ENCODE results near the gene FBXO7. TPM values are rescaled to one million over a fixed set of nuclear protein-coding genes. Genes with fewer than 3 reads are reported as not detected.

FBXO7 gene
- total RNA-seq, 2 donors from 2014 or later, result 82.8 to 128 TPM

- no peak for DNase-seq (ENCODE audit: low spot score)
- no peak for TF ChIP-seq POLR2AphosphoS5 (IDR thresholded peaks at IDR 0.05)
- TF ChIP-seq CTCF (IDR thresholded peaks at IDR 0.05), result no peak
- no peak for TF ChIP-seq POLR2A (IDR thresholded peaks at IDR 0.05)
- Histone ChIP-seq H3K27ac (no peak overlapping the region), H3K4me3 (no peak overlapping the region), H3K4me1 (replicated peaks) (no peaks in the 10 kb centered on the region), H3K36me3 (no peaks in the 10 kb centered on the region), H3K27me3 (replicated peaks; ENCODE audit: insufficient read depth) (no peaks in the 10 kb centered on the region), H3K9me3 (no peaks in the 10 kb centered on the region)
- WGBS, result 84% methylated on average over 13 of the region's 13 CpGs
- intact Hi-C loops (cut with DNase I), result no loop called here
Observed at GRCh38 chr22:32541481-32541880, 66.9 kb downstream of the FBXO7 start.

DNA sequence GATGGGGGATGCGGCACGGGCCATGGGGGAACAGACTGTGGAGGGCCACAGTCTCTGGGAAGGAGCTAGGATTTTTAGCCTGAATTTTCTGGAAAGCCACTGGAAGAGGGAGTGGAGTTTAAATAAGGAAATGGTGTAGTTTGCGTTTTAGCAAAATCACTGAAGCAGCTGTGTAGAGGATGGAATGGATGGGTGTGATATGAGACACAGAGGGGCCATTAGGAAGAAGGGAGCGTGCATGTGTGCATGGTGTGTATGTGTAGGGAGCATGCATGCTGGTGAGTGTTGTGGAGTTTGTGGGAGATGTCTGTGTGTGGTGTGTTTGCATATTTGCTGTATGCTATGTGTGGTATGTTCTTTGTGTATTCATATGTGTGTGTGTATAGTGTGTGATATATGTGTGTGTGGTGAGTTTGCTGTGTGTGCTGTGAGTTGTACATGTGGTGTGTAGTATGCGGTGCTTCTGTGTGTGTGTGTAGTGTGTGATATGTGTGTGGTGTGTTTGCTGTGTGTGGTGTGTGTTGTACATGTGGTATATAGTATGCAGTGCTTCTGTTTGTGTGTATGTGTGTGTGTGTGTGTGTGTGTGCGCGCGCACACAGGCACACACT is 67.6 kb downstream of the FBXO7 start:
- intact Hi-C loops (cut with DNase I), result no loop called here
- no peaks in the 10 kb centered on the region for H3K4me1 ChIP-seq (replicated peaks)
- no peaks in the 10 kb centered on the region for H3K36me3 ChIP-seq
- 94% methylated on average over 8 of the region's 8 CpGs for WGBS
- TF ChIP-seq POLR2A (IDR thresholded peaks at IDR 0.05) (no peak), POLR2AphosphoS5 (IDR thresholded peaks at IDR 0.05) (no peak), CTCF (IDR thresholded peaks at IDR 0.05) (no peak)
- DNase-seq (ENCODE audit: low spot score), result no peak
- no peaks in the 10 kb centered on the region for H3K27me3 ChIP-seq (replicated peaks; ENCODE audit: insufficient read depth)
- H3K27ac ChIP-seq, result no peak overlapping the region
- no peaks in the 10 kb centered on the region for H3K9me3 ChIP-seq
- no peak overlapping the region for H3K4me3 ChIP-seq

DNA sequence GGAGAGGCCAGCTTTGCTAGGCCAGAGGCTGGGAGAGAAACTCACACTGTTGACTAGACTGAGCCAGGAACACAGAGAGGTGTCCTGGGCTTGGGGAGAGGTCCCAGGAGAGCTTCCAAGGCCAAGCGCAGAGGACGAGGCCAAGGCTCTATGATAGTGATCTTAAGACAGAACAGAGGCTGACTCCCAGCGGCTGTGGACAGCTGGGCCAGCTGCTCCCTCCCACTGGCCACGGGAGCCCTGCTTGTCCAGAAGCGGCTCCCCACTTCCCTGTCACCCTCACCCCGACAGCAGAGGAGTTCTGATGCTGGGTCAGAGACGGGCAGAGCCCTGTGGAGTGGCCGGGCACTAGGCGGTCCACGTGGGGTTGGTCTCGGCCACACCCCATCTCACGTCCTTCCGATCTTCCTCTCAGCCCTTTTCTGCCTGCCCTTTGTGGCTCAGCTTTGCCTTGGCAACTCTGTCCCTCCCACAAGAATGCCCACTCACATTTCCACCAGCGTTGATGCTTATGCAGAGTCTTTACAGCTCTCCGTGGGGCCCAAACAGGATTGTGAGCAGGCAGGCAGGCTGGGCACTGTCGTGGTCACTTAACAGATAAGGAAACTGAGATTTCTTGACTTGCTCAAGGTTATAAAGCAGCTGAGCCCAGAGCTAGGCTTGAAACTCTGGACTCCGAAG is 68.2 kb downstream of the FBXO7 start:
- Histone ChIP-seq H3K36me3 (no peaks in the 10 kb centered on the region), H3K27ac (peak overlapping the region in 1 of 2 donors; percentile 27), H3K4me3 (no peak overlapping the region), H3K9me3 (no peaks in the 10 kb centered on the region), H3K27me3 (replicated peaks; ENCODE audit: insufficient read depth) (no peaks in the 10 kb centered on the region), H3K4me1 (replicated peaks) (no peaks in the 10 kb centered on the region)
- WGBS, result 61% methylated on average over 16 of the region's 17 CpGs
- no peak for TF ChIP-seq POLR2A (IDR thresholded peaks at IDR 0.05)
- TF ChIP-seq CTCF (IDR thresholded peaks at IDR 0.05), result no peak
- TF ChIP-seq POLR2AphosphoS5 (IDR thresholded peaks at IDR 0.05), result no peak
- DNase-seq (ENCODE audit: low spot score), result no peak
- intact Hi-C loops (cut with DNase I), result no loop called here

GRCh38 chr22:32544953-32545558 is 70.4 kb downstream of the FBXO7 start:
- H3K27ac ChIP-seq, result no peak overlapping the region
- no peak overlapping the region for H3K4me3 ChIP-seq
- DNase-seq (ENCODE audit: low spot score), result no peak
- no peaks in the 10 kb centered on the region for H3K27me3 ChIP-seq (replicated peaks; ENCODE audit: insufficient read depth)
- H3K4me1 ChIP-seq (replicated peaks), result no peaks in the 10 kb centered on the region
- intact Hi-C loops (cut with DNase I), result no loop called here
- no peaks in the 10 kb centered on the region for H3K9me3 ChIP-seq
- no peak for TF ChIP-seq POLR2AphosphoS5 (IDR thresholded peaks at IDR 0.05)
- TF ChIP-seq CTCF (IDR thresholded peaks at IDR 0.05), result no peak
- TF ChIP-seq POLR2A (IDR thresholded peaks at IDR 0.05), result no peak
- no peaks in the 10 kb centered on the region for H3K36me3 ChIP-seq
- 84% methylated on average over 6 of the region's 6 CpGs for WGBS

All from prostate gland (tissue), 2 donors.